ENCODE data around the gene CD79A. TPM values are rescaled to one million over a fixed set of nuclear protein-coding genes. Genes with fewer than 3 reads are reported as not detected.

Gene CD79A
- total and polyA plus RNA-seq, 2 donors (not counting 3 experiments of a cell fraction or from before 2014, with no cell fraction given), result 0.32 TPM; not detected in 1

DNA sequence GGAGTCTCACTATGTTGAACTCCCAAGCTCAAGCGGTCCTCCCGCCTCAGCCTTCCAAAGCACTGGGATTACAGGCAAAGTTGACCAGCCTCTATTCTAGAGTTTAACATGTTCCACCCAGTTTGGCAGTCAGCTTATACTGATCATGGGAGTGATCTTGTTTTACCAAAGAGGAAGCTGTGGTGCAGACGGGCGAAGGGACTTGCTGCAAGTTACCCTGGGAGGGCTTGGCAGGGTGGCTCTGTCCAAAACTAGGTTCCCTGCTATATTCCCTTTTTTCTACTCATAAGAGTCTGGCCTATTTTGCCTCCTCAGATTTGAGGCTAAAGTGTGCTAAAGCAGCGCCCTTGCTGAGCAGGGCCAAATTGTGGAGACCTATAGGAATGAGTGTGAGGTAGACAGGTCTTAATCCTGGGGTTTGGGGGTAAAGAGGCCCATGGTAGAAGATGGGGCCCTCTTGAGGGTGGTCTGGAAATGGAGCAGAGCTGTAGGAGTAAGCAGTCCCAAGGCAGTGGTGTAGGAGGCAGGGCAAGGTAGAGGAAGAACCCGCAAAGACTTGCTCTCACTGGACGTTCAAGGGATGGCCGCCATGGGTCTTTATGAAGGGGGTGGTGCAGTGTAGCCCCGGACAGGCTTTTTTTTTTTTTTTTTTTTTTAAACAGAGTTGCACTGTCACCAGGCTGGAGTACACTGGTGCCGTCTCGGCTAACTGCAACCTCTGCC is 13.7 kb upstream of the CD79A start:
- dilution Hi-C loops (cut with MboI; ENCODE audit: extremely low pct_ligation_motif_present, low sequenced_read_pairs) (no loop called here), intact Hi-C loops (cut with micrococcal nuclease) (no loop called here)
- Histone ChIP-seq H3K4me3 (replicated peaks in 1 of 3; ENCODE audit: insufficient read depth in 1 of 3, low read depth in 1 of 3, low read length in 3 of 3) (no peak overlapping the region), H4K20me1 (replicated peaks; ENCODE audit: control insufficient read depth, extremely low read depth, insufficient read depth, low read length) (no peaks in the 10 kb centered on the region), H3K79me2 (ENCODE audit: control insufficient read depth, insufficient read depth, low read length) (peaks cover 77% of the 10 kb centered on the region), H3K9me3 (replicated peaks; ENCODE audit: control insufficient read depth, insufficient read depth, low read length) (no peaks in the 10 kb centered on the region), H3K27me3 (ENCODE audit: control insufficient read depth in 2 of 2, insufficient read depth in 2 of 2, low read length in 2 of 2) (no peaks in the 10 kb centered on the region), H3K4me2 (ENCODE audit: insufficient read depth, low read length) (peak overlapping the region; percentile 88), H3K36me3 (ENCODE audit: control insufficient read depth in 2 of 2, extremely low read depth in 1 of 2, insufficient read depth in 2 of 2, low read length in 2 of 2) (peaks cover 31 to 51% of the 10 kb centered on the region in 2 experiments), H2AFZ (ENCODE audit: low read depth, low read length) (no peak overlapping the region), H3K27ac (ENCODE audit: insufficient read depth, low read depth, low read length) (no peak overlapping the region), H3K4me1 (ENCODE audit: control insufficient read depth, extremely low read depth, insufficient read depth, low read length) (peaks cover 41% of the 10 kb centered on the region), H3K9me1 (replicated peaks; ENCODE audit: control insufficient read depth, extremely low read depth, insufficient read depth, low read length) (no peaks in the 10 kb centered on the region), H3K9ac (replicated peaks; ENCODE audit: extremely low read depth, insufficient read depth, low read length) (no peak overlapping the region)
- POLR2A ChIA-PET, result interaction anchor here (1.0 kb wide), 1 partner anchor 10 kb away, joined by 4 read pairs; no protein-coding TSS in a partner anchor
- TF ChIP-seq JUN (IDR thresholded peaks at IDR 0.05; ENCODE audit: borderline replicate concordance, insufficient read depth, insufficient read length, low read depth) (no peak), POLR2A (IDR thresholded peaks at IDR 0.05; ENCODE audit: low read depth, low read length) (no peak), MYC (IDR thresholded peaks at IDR 0.05; ENCODE audit: low read depth, low read length) (no peak), FOS (IDR thresholded peaks at IDR 0.05; ENCODE audit: borderline replicate concordance, insufficient read depth, low read length) (no peak), EZH2 (IDR thresholded peaks at IDR 0.05; ENCODE audit: borderline replicate concordance, low read depth, low read length, severe bottlenecking) (no peak), POLR2AphosphoS5 (IDR thresholded peaks at IDR 0.05; ENCODE audit: insufficient read depth, low read depth, low read length) (no peak), GATA2 (IDR thresholded peaks at IDR 0.05; ENCODE audit: insufficient read depth, insufficient read length, low read depth, low read length) (no peak)
- TF ChIP-seq, protein P1, sequence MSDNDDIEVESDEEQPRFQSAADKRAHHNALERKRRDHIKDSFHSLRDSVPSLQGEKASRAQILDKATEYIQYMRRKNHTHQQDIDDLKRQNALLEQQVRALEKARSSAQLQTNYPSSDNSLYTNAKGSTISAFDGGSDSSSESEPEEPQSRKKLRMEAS (IDR thresholded peaks at IDR 0.05; ENCODE audit: insufficient read depth, insufficient read length), result no peak
- TF ChIP-seq, protein P2, sequence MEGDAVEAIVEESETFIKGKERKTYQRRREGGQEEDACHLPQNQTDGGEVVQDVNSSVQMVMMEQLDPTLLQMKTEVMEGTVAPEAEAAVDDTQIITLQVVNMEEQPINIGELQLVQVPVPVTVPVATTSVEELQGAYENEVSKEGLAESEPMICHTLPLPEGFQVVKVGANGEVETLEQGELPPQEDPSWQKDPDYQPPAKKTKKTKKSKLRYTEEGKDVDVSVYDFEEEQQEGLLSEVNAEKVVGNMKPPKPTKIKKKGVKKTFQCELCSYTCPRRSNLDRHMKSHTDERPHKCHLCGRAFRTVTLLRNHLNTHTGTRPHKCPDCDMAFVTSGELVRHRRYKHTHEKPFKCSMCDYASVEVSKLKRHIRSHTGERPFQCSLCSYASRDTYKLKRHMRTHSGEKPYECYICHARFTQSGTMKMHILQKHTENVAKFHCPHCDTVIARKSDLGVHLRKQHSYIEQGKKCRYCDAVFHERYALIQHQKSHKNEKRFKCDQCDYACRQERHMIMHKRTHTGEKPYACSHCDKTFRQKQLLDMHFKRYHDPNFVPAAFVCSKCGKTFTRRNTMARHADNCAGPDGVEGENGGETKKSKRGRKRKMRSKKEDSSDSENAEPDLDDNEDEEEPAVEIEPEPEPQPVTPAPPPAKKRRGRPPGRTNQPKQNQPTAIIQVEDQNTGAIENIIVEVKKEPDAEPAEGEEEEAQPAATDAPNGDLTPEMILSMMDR (IDR thresholded peaks at IDR 0.05; ENCODE audit: extremely low read depth in 1 of 2, insufficient read depth in 1 of 2, low read depth in 1 of 2, low read length in 2 of 2), result no peak
- BruUV-seq (replicated peaks), result no TSS peak
- CTCF ChIA-PET, result interaction anchor here (1.0 kb wide), 1 partner anchor 10 kb away, joined by 3 read pairs; no protein-coding TSS in a partner anchor
- FAIRE-seq, result no peak
- DNase-seq (ENCODE audit: low read depth, low spot score), result no peak
